ENCODE data around the gene MTG2.

Gene MTG2

GRCh38 chr20:62163986-62164762 is 18.7 kb upstream of the MTG2 start:
- no peak for DNase-seq

- no peak for DNase-seq
Observed at GRCh38 chr20:62164879-62165761, 17.7 kb upstream of the MTG2 start.

GRCh38 chr20:62165762-62166399 is 16.9 kb upstream of the MTG2 start:
- DNase-seq: no peak

- DNase-seq: no peak
Observed at GRCh38 chr20:62167474-62167873, 15.4 kb upstream of the MTG2 start.

GRCh38 chr20:62168061-62168460 is 14.8 kb upstream of the MTG2 start:
- no peak for DNase-seq

- no peak for DNase-seq
Observed at GRCh38 chr20:62168890-62169435, 13.9 kb upstream of the MTG2 start.

- no peak for DNase-seq
Observed at GRCh38 chr20:62170536-62170935, 12.3 kb upstream of the MTG2 start.

GRCh38 chr20:62171245-62171644 is 11.6 kb upstream of the MTG2 start:
- DNase-seq: no peak

GRCh38 chr20:62172666-62173065 is 10.2 kb upstream of the MTG2 start:
- no peak for DNase-seq

- no peak for DNase-seq
Observed at GRCh38 chr20:62174021-62174804, 8.6 kb upstream of the MTG2 start.

- no peak for DNase-seq
Observed at GRCh38 chr20:62174870-62175624, 7.8 kb upstream of the MTG2 start.

GRCh38 chr20:62175711-62176110 is 7.1 kb upstream of the MTG2 start:
- DNase-seq: no peak

GRCh38 chr20:62176866-62177265 is 6.0 kb upstream of the MTG2 start:
- DNase-seq: no peak

- no peak for DNase-seq
Observed at GRCh38 chr20:62177307-62177706, 5.5 kb upstream of the MTG2 start.

GRCh38 chr20:62178316-62179161 is 4.3 kb upstream of the MTG2 start:
- DNase-seq: no peak

GRCh38 chr20:62179162-62179504 is 3.7 kb upstream of the MTG2 start:
- DNase-seq: no peak

GRCh38 chr20:62181808-62182207 is 1.0 kb upstream of the MTG2 start:
- no peak for DNase-seq

- DNase-seq: no peak
Observed at GRCh38 chr20:62183426-62184142, 756 bp downstream of the MTG2 start.

- DNase-seq: no peak
Observed at GRCh38 chr20:62186096-62186426, 3.2 kb downstream of the MTG2 start.

Measured in NCI-H1930 (cell line).